ENCODE data around the gene RGPD3. TPM values are rescaled to one million over a fixed set of nuclear protein-coding genes. Genes with fewer than 3 reads are reported as not detected.
"Not testable (repeated sequence)": the region's sequence is repeated elsewhere in the genome, so short reads cannot be mapped to it uniquely, and the experiment has no call there.

The RGPD3 gene
- polyA plus RNA-seq, 2 of the 4 experiments (the other 2 are of a cell fraction) = 0.08 to 0.34 TPM

DNA sequence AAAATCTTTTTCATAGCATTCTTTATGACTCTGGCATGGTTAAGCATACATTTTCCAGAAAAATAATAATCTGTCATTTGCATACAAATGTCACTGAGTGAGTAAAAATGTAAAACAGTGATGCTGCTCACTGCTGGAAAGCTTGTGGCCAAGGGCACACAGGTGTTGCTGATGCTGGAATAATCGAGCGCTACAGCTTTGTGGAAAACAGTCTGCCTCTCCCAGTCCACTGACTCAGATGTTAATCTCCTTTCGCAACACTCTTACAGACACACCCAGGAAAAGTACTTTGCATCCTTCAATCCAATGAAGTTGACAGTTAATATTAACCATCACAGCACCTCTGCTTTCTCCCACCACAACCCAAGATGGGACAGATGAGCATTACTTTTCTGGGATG, 46.6 kb upstream of the RGPD3 start:
- peak; percentile 36 to 76; a peak in 4 of 6 replicates for ATAC-seq
- POLR2A ChIA-PET = not testable (repeated sequence)
- 15% methylated on average over 3 of the region's 3 CpGs for WGBS (ENCODE audit: missing lambda C conversion rate)

DNA sequence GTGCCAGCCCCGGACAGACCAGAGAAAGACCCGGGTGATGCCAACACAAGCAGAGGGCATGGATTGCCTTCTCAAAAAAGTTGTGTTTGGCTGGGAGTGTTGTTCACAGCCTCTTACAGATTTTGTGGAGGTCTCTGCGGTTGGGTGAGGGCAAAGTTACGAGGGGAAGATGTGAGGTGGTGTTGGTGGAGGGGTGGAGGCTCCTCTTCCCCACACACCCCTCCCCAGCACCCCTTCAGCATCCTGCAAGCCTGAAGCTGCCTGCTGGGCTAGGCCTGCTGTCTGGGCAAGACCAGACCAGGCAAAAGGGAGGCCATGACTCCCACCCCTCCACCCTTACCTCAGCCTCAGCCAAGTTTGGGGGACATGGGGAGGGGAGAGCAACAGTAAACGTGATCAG, 45.2 kb upstream of the RGPD3 start:
- POLR2A ChIA-PET; ATAC-seq; H3K9me3 ChIP-seq; H3K4me3 ChIP-seq; H3K4me2 ChIP-seq; FAIRE-seq; CTCF ChIA-PET; DNase-seq (ENCODE audit: low read depth in 1 of 2, low spot score in 1 of 2): not testable (repeated sequence)
- WGBS (ENCODE audit: missing lambda C conversion rate) = 100% methylated on average over 1 of the region's 5 CpGs
- peak overlapping the region; percentile 24 to 70; a peak in 4 of 6 replicates for H3K27ac ChIP-seq
- H3K4me1 ChIP-seq = peaks cover 31% of the 10 kb centered on the region

More for the DNA sequence above, 46.6 kb upstream of the RGPD3 start:
- FAIRE-seq, H3K4me3 ChIP-seq, H3K9me3 ChIP-seq: not testable (repeated sequence)
- peaks cover 31% of the 10 kb centered on the region for H3K4me1 ChIP-seq
- H3K4me2 ChIP-seq = peak overlapping the region; percentile 65
- CTCF ChIA-PET = interaction anchor here (0.6 kb wide), 1 partner anchor 148 kb away, joined by 3 read pairs; no protein-coding TSS in a partner anchor
- peak overlapping the region; percentile 62 to 74 for H3K27ac ChIP-seq
- peak in 1 of 2 experiments; percentile 73 for DNase-seq (ENCODE audit: low read depth in 1 of 2, low spot score in 1 of 2)
- TF ChIP-seq FOSL2 (IDR thresholded peaks at IDR 0.05) = peak; percentile 11; the same call in 1 of the 2 replicates
- TF ChIP-seq FOSL2 (CRISPR knock-in tag; IDR thresholded peaks at IDR 0.05) = peak; percentile 49
- peak; percentile 73 to 86; a peak in 3 of 4 replicates for TF ChIP-seq CEBPB (IDR thresholded peaks at IDR 0.05)

DNA sequence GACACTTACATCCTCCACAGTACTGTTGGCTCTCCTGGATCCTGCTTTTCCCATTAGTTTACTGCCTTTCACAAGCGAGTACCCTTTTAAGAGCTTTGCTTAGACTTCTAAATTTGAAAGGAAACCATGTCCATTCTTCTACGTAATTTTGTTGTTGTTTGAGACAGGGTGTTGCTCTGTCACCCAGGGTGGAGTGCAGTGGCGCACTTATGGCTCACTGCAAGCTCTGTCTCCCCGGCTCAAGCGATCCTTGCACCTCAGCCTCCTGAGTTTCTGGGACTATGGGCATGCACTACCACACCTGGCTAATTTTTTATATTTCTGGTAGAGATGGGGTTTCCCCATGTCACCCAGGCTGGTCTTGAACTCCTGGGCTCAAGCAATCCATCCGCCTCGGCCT, 43.7 kb upstream of the RGPD3 start:
- Histone ChIP-seq H3K4me1 (peaks cover 31% of the 10 kb centered on the region), H3K27ac (peak overlapping the region; percentile 70 to 84), H3K4me2 (peak overlapping the region; percentile 73)
- H3K4me3 ChIP-seq, FAIRE-seq, CTCF ChIA-PET, POLR2A ChIA-PET, H3K9me3 ChIP-seq: not testable (repeated sequence)
- DNase-seq (ENCODE audit: low read depth in 1 of 2, low spot score in 1 of 2) (peak in 1 of 2 experiments; percentile 10), ATAC-seq (peak in 1 of 2 experiments; percentile 23; a peak in 2 of 6 replicates)
- WGBS (ENCODE audit: missing lambda C conversion rate) = 61% methylated on average over 7 of the region's 7 CpGs

DNA sequence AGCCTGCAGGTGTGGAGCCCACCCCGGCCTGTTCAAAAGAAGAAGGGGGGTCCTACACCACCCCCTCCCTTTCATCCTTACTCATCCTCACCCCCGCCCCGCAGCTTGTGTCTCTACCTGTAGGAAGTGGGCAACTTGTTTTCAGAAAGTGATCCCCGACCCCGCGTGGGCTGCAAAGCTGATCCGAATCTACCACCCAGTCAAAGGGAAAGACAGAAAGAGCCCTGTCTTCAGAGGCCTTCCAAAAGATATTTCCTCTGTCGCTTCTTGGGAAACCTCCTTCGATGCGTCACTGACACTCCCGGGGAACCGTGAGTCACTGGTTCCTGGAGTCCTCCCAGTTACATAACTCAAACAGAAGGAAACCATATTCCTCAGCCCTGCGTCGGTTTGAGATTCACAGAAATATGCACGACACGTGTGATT, 43.3 kb upstream of the RGPD3 start:
- Histone ChIP-seq H3K27ac (peak overlapping the region; percentile 70 to 84), H3K4me2 (peak overlapping the region; percentile 73), H3K4me1 (peaks cover 31% of the 10 kb centered on the region)
- H3K9me3 ChIP-seq; POLR2A ChIA-PET; CTCF ChIA-PET; H3K4me3 ChIP-seq; TF ChIP-seq FOSL2 (IDR thresholded peaks at IDR 0.05): not testable (repeated sequence)
- TF ChIP-seq FOSL2 (CRISPR knock-in tag; IDR thresholded peaks at IDR 0.05) = peak; percentile 74
- peak in 1 of 2 experiments; percentile 59; a peak in 2 of 4 replicates for TF ChIP-seq CEBPB (IDR thresholded peaks at IDR 0.05)
- TF ChIP-seq, protein P1, sequence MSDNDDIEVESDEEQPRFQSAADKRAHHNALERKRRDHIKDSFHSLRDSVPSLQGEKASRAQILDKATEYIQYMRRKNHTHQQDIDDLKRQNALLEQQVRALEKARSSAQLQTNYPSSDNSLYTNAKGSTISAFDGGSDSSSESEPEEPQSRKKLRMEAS (IDR thresholded peaks at IDR 0.05) = peak; percentile 30; the same call in 1 of the 2 replicates
- peak; percentile 97 for FAIRE-seq
- ATAC-seq = peak; percentile 90
- 0% methylated on average over 8 of the region's 16 CpGs for WGBS (ENCODE audit: missing lambda C conversion rate)
- peak in 1 of 2 experiments; percentile 84 for DNase-seq (ENCODE audit: low read depth in 1 of 2, low spot score in 1 of 2)

- ATAC-seq; H3K9me3 ChIP-seq; FAIRE-seq; POLR2A ChIA-PET; DNase-seq (ENCODE audit: low read depth in 1 of 2, low spot score in 1 of 2); H3K4me3 ChIP-seq; CTCF ChIA-PET: not testable (repeated sequence)
- WGBS (ENCODE audit: missing lambda C conversion rate) = 62% methylated on average over 4 of the region's 4 CpGs
- Histone ChIP-seq H3K27ac (peak overlapping the region; percentile 70 to 84), H3K4me1 (peaks cover 31% of the 10 kb centered on the region), H3K4me2 (peak overlapping the region; percentile 73)
These were observed 42.6 kb upstream of the RGPD3 start for GRCh38 chr2:106510791-106511190.

DNA sequence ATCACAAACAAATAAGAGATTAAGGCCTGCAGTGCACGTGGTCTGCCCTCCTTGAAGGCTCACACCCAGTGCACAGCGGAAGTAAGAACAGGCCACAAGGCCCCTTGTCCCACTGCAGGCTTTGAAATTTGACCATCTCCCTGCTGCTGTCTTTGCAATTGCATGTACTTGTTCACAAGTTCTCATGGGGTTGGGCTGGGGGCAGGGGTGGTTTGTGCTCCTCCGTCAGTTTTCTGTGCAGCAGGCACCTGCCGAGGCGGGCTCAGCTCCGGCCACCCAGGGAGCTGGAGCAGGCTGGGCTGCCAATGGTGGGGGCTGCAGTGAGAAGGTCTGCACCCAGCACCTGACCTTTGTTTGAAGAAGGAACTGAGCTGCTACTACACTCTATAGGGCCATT, 41.2 kb upstream of the RGPD3 start:
- POLR2A ChIA-PET = not testable (repeated sequence)

GRCh38 chr2:106508660-106509373, 40.6 kb upstream of the RGPD3 start:
- POLR2A ChIA-PET; FAIRE-seq; H3K4me2 ChIP-seq; H3K27ac ChIP-seq; DNase-seq (ENCODE audit: low read depth in 1 of 2, low spot score in 1 of 2); H3K9me3 ChIP-seq; CTCF ChIA-PET; ATAC-seq; H3K4me3 ChIP-seq: not testable (repeated sequence)
- H3K4me1 ChIP-seq = peaks cover 18% of the 10 kb centered on the region
- WGBS (ENCODE audit: missing lambda C conversion rate) = 78% methylated on average over 8 of the region's 11 CpGs

More for the DNA sequence above, 41.2 kb upstream of the RGPD3 start:
- H3K4me2 ChIP-seq; H3K27ac ChIP-seq; CTCF ChIA-PET; H3K9me3 ChIP-seq; FAIRE-seq; H3K4me3 ChIP-seq; ATAC-seq; DNase-seq (ENCODE audit: low read depth in 1 of 2, low spot score in 1 of 2): not testable (repeated sequence)
- 86% methylated on average over 3 of the region's 6 CpGs for WGBS (ENCODE audit: missing lambda C conversion rate)
- peaks cover 22% of the 10 kb centered on the region for H3K4me1 ChIP-seq

GRCh38 chr2:106506002-106506687, 37.9 kb upstream of the RGPD3 start:
- 79% methylated on average over 9 of the region's 9 CpGs for WGBS (ENCODE audit: missing lambda C conversion rate)
- CTCF ChIA-PET = not testable (repeated sequence)

GRCh38 chr2:106504787-106505186, 36.6 kb upstream of the RGPD3 start:
- 67% methylated on average over 4 of the region's 4 CpGs for WGBS (ENCODE audit: missing lambda C conversion rate)
- ATAC-seq; H3K27ac ChIP-seq; H3K4me2 ChIP-seq; POLR2A ChIA-PET; DNase-seq (ENCODE audit: low read depth in 1 of 2, low spot score in 1 of 2); CTCF ChIA-PET; H3K9me3 ChIP-seq; H3K4me1 ChIP-seq; H3K4me3 ChIP-seq: not testable (repeated sequence)
- FAIRE-seq = peak; percentile 49

More at GRCh38 chr2:106506002-106506687, 37.9 kb upstream of the RGPD3 start:
- DNase-seq (ENCODE audit: low read depth in 1 of 2, low spot score in 1 of 2); FAIRE-seq; H3K9me3 ChIP-seq; H3K27ac ChIP-seq; H3K4me2 ChIP-seq; ATAC-seq; H3K4me1 ChIP-seq; H3K4me3 ChIP-seq; POLR2A ChIA-PET: not testable (repeated sequence)

DNA sequence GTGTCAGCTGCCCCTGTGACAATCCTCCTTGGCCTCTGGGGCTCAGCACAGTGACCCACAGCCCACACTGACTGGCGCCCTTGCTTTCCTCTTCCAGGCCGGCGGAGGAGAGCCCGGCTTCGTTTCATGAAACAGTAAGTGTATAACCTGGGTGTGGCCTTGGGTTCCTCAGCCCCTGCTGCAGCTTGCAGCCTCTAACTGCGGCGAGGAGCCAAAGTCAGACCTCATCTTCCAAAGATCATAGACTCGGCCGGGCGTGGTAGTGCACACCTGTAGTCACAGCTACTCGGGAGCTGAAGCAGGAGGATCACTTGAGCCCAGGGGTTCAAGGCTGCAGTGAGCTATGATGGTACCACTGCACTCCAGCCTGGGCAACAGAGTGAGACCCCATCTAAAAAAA, 36.0 kb upstream of the RGPD3 start:
- H3K9me3 ChIP-seq; H3K27ac ChIP-seq; POLR2A ChIA-PET; H3K4me1 ChIP-seq; H3K4me2 ChIP-seq; FAIRE-seq; H3K4me3 ChIP-seq; DNase-seq (ENCODE audit: low read depth in 1 of 2, low spot score in 1 of 2); ATAC-seq; CTCF ChIA-PET: not testable (repeated sequence)
- WGBS (ENCODE audit: missing lambda C conversion rate) = 86% methylated on average over 1 of the region's 11 CpGs

Measured in A549 (cell line).